T-helper 2 cell treated with Interferon-gamma antibody and Interleukin-4, amounts not matched to agents 5 μg/mL and 100 μg/mL, for 36 hours (primary cell): ENCODE results near the gene SEC23A.
A peak's percentile ranks its signal among the peaks of the same experiment; 100 is the strongest.
"Not testable (repeated sequence)": the region's sequence is repeated elsewhere in the genome, so short reads cannot be mapped to it uniquely, and the experiment has no call there.

Experiments
- DNase-seq: peaks from one replicate; pipeline ENCODE4 v3.0.0; 2021; ENCODE audit warnings: low spot score
- H3K27ac Mint-ChIP-seq: one replicate; pipeline ENCODE4 v1.8.0; 2021; ENCODE audit warnings: mild to moderate bottlenecking, mixed read lengths
- H3K27me3 Mint-ChIP-seq: one replicate; pipeline ENCODE4 v1.8.0; 2021; ENCODE audit warnings: low read depth, mixed read lengths
- H3K36me3 Mint-ChIP-seq: one replicate; pipeline ENCODE4 v1.8.0; 2021; ENCODE audit warnings: low read depth, mixed read lengths
- H3K4me1 Mint-ChIP-seq: one replicate; pipeline ENCODE4 v1.8.0; 2021; ENCODE audit warnings: low read depth, mixed read lengths
- H3K4me3 Mint-ChIP-seq: one replicate; pipeline ENCODE4 v1.8.0; 2022; ENCODE audit warnings: mild to moderate bottlenecking, moderate library complexity, mixed read lengths
- H3K9me3 Mint-ChIP-seq: one replicate; pipeline ENCODE4 v1.8.0; 2021; ENCODE audit warnings: mixed read lengths

The SEC23A gene

DNA sequence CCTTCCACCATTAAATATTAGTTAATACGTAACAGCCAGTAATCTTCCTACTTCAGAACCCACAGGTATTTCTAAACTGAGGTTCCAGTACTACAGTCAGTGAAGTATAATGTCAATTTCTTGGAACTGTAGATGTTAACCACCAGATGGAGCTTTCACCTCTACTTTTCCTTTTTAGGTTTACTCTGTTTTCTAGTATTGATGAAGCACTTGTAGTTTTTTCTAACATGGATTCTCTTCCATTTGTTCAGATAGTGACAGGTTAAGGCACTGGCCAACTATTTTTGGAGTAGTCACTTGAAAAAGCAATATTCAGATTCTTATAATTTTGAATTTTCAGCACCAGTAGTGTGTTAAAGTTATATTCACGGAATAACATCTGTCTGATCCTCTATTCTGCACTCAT lies 4.6 kb upstream of the SEC23A start:
- peaks cover 22% of the 10 kb centered on the region for H3K4me1 Mint-ChIP-seq
- no peaks in the 10 kb centered on the region for H3K27me3 Mint-ChIP-seq
- H3K9me3 Mint-ChIP-seq = no peaks in the 10 kb centered on the region
- DNase-seq = no peak
- H3K36me3 Mint-ChIP-seq = no peaks in the 10 kb centered on the region
- H3K27ac Mint-ChIP-seq = no peak overlapping the region
- no peak overlapping the region for H3K4me3 Mint-ChIP-seq

- H3K4me3 Mint-ChIP-seq = peak overlapping the region; percentile 95
- peak overlapping the region; percentile 98 for H3K27ac Mint-ChIP-seq
- H3K9me3 Mint-ChIP-seq, H3K27me3 Mint-ChIP-seq, DNase-seq, H3K36me3 Mint-ChIP-seq: not testable (repeated sequence)
- H3K4me1 Mint-ChIP-seq = peaks cover 38% of the 10 kb centered on the region
These were observed 1.2 kb upstream of the SEC23A start for GRCh38 chr14:39104078-39104801.

DNA sequence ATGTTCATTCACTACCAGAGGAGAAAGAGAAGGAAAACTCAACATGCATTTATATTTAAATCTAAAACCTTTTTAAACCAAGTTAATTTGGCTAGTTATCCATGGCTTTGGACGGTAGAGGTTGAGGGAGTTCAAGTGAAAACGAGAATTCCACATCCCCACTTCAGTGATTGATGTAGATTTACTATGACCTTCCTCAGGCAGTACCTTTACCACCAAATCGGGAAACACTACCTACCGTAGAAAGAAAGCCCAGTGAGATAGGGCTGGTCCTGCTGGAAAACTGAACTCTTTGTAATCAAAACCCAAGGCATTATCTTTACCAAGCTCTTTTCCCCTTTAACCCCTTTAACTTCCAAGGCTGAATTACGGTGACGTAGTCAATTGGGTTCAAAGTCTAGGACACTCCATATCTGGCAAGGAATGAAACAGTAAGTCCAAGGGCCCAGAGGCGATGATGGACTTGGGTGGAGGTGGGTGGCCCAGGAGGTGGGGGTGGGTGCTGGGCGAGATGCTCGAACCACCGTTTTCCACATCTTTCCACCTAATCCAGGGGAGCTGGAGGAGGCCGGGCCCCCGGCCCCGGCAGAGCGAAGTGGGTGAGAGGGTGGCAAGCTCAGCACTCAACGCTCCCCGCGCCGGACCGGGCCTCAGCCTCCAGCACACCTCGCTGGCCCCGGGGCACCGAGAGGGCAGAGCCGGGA lies 618 bp downstream of the SEC23A start:
- DNase-seq = no peak
- H3K27me3 Mint-ChIP-seq = no peaks in the 10 kb centered on the region
- peak overlapping the region; percentile 95 for H3K4me3 Mint-ChIP-seq
- peaks cover 6% of the 10 kb centered on the region for H3K36me3 Mint-ChIP-seq
- peak overlapping the region; percentile 80 for H3K27ac Mint-ChIP-seq
- no peaks in the 10 kb centered on the region for H3K9me3 Mint-ChIP-seq
- H3K4me1 Mint-ChIP-seq = peaks cover 34% of the 10 kb centered on the region

- Mint-ChIP-seq H3K4me1 (peaks cover 36% of the 10 kb centered on the region), H3K27ac (no peak overlapping the region), H3K9me3 (no peaks in the 10 kb centered on the region), H3K36me3 (peaks cover 11% of the 10 kb centered on the region), H3K4me3 (no peak overlapping the region), H3K27me3 (no peaks in the 10 kb centered on the region)
- DNase-seq = no peak
These were observed 3.3 kb downstream of the SEC23A start for GRCh38 chr14:39099748-39100147.

DNA sequence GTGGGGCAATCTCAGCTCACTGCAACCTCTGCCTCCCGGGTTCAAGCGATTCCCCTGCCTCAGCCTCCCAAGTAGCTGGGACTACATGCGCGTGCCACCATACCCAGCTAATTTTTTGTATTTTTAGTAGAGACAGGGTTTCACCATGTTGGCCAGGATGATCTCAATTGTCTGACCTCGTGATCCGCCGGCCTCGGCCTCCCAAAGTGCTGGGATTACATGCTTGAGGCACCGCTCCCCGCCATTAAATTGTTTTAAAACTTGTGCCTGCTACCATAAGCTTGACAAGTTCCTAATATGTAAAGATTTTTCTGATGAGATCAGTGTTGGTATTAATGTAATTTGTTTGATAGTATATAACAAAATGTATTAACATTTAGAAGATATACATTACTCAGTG lies 3.8 kb downstream of the SEC23A start:
- Mint-ChIP-seq H3K36me3 (peaks cover 16% of the 10 kb centered on the region), H3K4me1 (peaks cover 37% of the 10 kb centered on the region)
- not testable (repeated sequence) for H3K9me3 Mint-ChIP-seq, H3K27me3 Mint-ChIP-seq, H3K4me3 Mint-ChIP-seq, H3K27ac Mint-ChIP-seq, DNase-seq

- Mint-ChIP-seq H3K4me3 (peak overlapping the region; percentile 10), H3K9me3 (no peaks in the 10 kb centered on the region), H3K36me3 (peaks cover 19% of the 10 kb centered on the region), H3K27me3 (no peaks in the 10 kb centered on the region), H3K4me1 (peaks cover 29% of the 10 kb centered on the region), H3K27ac (peak overlapping the region; percentile 49)
- peak; percentile 29 for DNase-seq
These were observed 5.9 kb downstream of the SEC23A start for GRCh38 chr14:39097159-39097558.

DNA sequence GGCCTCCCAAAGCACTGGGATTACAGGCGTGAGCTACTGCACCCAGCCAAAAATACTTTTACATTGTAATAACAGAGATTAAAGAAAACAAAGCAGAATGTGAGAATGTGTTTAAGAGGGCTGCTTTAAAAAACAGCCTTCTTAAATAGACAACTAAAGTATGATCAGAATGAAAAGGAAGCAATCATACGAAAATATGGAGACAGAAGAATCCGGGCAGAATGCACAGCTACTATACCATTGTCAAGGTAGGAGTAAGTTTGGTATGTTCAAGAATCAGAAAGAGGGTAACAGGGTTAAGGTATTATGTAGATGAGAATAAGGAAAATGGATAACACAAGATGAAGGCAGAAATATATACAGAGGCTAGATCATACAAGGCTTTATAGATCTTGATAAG lies 8.5 kb downstream of the SEC23A start:
- Mint-ChIP-seq H3K36me3 (peaks cover 33% of the 10 kb centered on the region), H3K4me1 (peaks cover 27% of the 10 kb centered on the region), H3K4me3 (no peak overlapping the region), H3K9me3 (no peaks in the 10 kb centered on the region), H3K27ac (no peak overlapping the region), H3K27me3 (no peaks in the 10 kb centered on the region)
- no peak for DNase-seq

GRCh38 chr14:39091716-39092115 lies 11.3 kb downstream of the SEC23A start:
- Mint-ChIP-seq H3K27me3 (no peaks in the 10 kb centered on the region), H3K4me3 (no peak overlapping the region), H3K9me3 (no peaks in the 10 kb centered on the region), H3K36me3 (peaks cover 41% of the 10 kb centered on the region), H3K4me1 (peaks cover 23% of the 10 kb centered on the region), H3K27ac (peak overlapping the region; percentile 60)
- DNase-seq = no peak

- Mint-ChIP-seq H3K4me1 (peaks cover 23% of the 10 kb centered on the region), H3K9me3 (no peaks in the 10 kb centered on the region), H3K4me3 (no peak overlapping the region), H3K27ac (no peak overlapping the region), H3K36me3 (peaks cover 48% of the 10 kb centered on the region), H3K27me3 (no peaks in the 10 kb centered on the region)
- no peak for DNase-seq
These were observed 12.4 kb downstream of the SEC23A start for GRCh38 chr14:39090548-39091111.

DNA sequence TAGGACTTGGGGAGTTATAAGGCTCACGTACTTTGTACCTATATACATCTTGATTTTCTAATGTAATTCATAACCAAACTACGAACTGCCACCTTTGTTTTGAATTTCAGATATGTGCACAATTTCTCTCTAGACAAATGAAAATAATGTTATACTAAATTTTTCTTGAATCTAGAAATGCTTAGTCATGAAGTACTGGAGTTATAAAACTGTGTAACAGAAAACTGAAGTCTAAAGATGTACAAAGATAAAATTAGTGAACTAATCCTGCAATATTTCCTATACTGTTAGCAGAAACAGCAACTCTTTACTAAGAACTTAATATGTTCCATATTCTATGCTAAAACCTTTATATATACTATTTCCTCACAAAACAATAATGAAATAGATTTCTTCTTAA lies 15.5 kb downstream of the SEC23A start:
- Mint-ChIP-seq H3K9me3 (no peaks in the 10 kb centered on the region), H3K27ac (no peak overlapping the region), H3K27me3 (no peaks in the 10 kb centered on the region), H3K4me3 (no peak overlapping the region), H3K36me3 (peaks cover 60% of the 10 kb centered on the region), H3K4me1 (peaks cover 17% of the 10 kb centered on the region)
- DNase-seq = no peak

DNA sequence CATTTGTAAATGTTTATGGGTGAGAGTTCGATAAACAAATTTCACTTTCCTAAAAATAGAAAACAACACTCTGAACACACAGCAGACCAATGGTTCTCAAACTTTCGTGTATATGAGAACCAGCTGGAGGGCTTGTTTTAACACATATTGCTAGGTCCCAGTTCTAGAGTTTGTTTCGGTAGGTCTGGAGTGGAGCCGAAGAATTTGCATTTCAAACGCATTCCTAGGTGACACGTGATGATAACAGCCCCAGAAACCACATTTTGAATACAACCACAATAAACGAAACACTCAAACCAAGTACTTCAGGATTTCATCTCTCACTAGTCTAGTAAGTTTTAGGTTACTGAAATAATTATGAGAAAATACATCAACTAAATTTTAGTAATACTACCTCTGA lies 17.1 kb downstream of the SEC23A start:
- peaks cover 50% of the 10 kb centered on the region for H3K36me3 Mint-ChIP-seq
- no peak for DNase-seq
- H3K27ac Mint-ChIP-seq = no peak overlapping the region
- no peaks in the 10 kb centered on the region for H3K27me3 Mint-ChIP-seq
- no peak overlapping the region for H3K4me3 Mint-ChIP-seq
- no peaks in the 10 kb centered on the region for H3K9me3 Mint-ChIP-seq
- H3K4me1 Mint-ChIP-seq = peaks cover 7% of the 10 kb centered on the region

DNA sequence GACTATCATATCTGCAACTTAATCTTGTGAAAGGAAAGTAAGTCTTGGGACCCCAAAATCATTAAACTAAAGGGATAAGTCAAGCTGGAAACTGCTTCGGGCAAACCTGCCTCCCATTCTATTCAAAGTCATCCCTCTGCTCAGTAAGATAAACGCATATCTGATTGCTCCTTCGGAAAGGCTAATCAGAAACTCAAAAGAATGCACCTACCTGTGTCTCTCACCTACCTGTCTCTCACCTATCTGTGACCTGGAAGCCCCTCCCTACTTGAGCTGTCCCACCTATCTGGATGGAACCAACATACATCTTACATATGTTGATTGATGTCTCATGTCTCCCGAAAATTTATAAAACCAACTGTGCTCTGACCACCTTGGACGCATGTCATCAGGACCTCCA lies 19.9 kb downstream of the SEC23A start:
- Mint-ChIP-seq H3K27me3 (no peaks in the 10 kb centered on the region), H3K4me3 (no peak overlapping the region), H3K36me3 (peaks cover 52% of the 10 kb centered on the region), H3K4me1 (peaks cover 4% of the 10 kb centered on the region), H3K9me3 (no peaks in the 10 kb centered on the region), H3K27ac (no peak overlapping the region)
- no peak for DNase-seq

GRCh38 chr14:39080886-39081285 lies 22.1 kb downstream of the SEC23A start:
- Mint-ChIP-seq H3K27ac (no peak overlapping the region), H3K4me1 (peaks cover 2% of the 10 kb centered on the region), H3K9me3 (no peaks in the 10 kb centered on the region), H3K36me3 (peaks cover 46% of the 10 kb centered on the region), H3K4me3 (no peak overlapping the region), H3K27me3 (no peaks in the 10 kb centered on the region)
- DNase-seq = no peak

- Mint-ChIP-seq H3K36me3 (peaks cover 36% of the 10 kb centered on the region), H3K27me3 (no peaks in the 10 kb centered on the region), H3K9me3 (no peaks in the 10 kb centered on the region), H3K27ac (no peak overlapping the region), H3K4me3 (no peak overlapping the region), H3K4me1 (no peaks in the 10 kb centered on the region)
- no peak for DNase-seq
These were observed 31.9 kb downstream of the SEC23A start for GRCh38 chr14:39071096-39071495.
